Karpas-422 (cell line): ENCODE results near the gene TXNL4A. TPM values are rescaled to one million over a fixed set of nuclear protein-coding genes. Genes with fewer than 3 reads are reported as not detected.
A peak's percentile ranks its signal among the peaks of the same experiment; 100 is the strongest.

Experiments used
- DNase-seq: peaks from one replicate; pipeline ENCODE4 v3.0.0-alpha.2; 2015
- H2AFZ ChIP-seq: fragments of 200-600 bp; sonication (generic); 2 replicates; pipeline ENCODE4 v1.6.1; 2014; ENCODE audit warnings: antibody characterized with exemption, low read length, mixed read lengths
- H3K27ac ChIP-seq: fragments of 200-600 bp; sonication (generic); 2 replicates; pipeline ENCODE4 v1.5.1; 2014; ENCODE audit warnings: mild to moderate bottlenecking, low read length, moderate library complexity
- H3K27me3 ChIP-seq: fragments of 200-600 bp; sonication (generic); 2 replicates; pipeline ENCODE4 v1.6.1; 2014; ENCODE audit warnings: low read length, mixed read lengths
- H3K36me3 ChIP-seq: fragments of 200-600 bp; sonication (generic); 2 replicates; pipeline ENCODE4 v1.6.1; 2014; ENCODE audit warnings: low read length, mixed read lengths; ENCODE audit not compliant: insufficient read depth
- H3K4me1 ChIP-seq: fragments of 200-600 bp; sonication (generic); 2 replicates; pipeline ENCODE4 v1.6.1; 2014; ENCODE audit warnings: mild to moderate bottlenecking, low read length, mixed read lengths
- H3K4me2 ChIP-seq: fragments of 200-600 bp; sonication (generic); 2 replicates; pipeline ENCODE4 v1.6.1; 2014; ENCODE audit warnings: low read length, low read depth, mild to moderate bottlenecking; ENCODE audit not compliant: poor library complexity, severe bottlenecking
- H3K4me3 ChIP-seq: fragments of 200-600 bp; sonication (generic); 2 replicates; pipeline ENCODE4 v1.5.1; 2014; ENCODE audit warnings: mild to moderate bottlenecking, antibody characterized with exemption, low read length, mixed read lengths
- H3K79me2 ChIP-seq: fragments of 200-600 bp; sonication (generic); 2 replicates; pipeline ENCODE4 v1.6.1; 2014; ENCODE audit warnings: mild to moderate bottlenecking, low read length, mixed read lengths
- H3K9ac ChIP-seq: fragments of 200-600 bp; sonication (generic); 2 replicates; pipeline ENCODE4 v1.6.0; 2014; ENCODE audit warnings: low read length
- H3K9me2 ChIP-seq: fragments of 200-600 bp; sonication (generic), shearing (Covaris generic); replicated peaks from 2 replicates; pipeline ENCODE4 v1.6.0; 2014; ENCODE audit warnings: mild to moderate bottlenecking, low read length, moderate library complexity; ENCODE audit not compliant: insufficient read depth
- H3K9me3 ChIP-seq: fragments of 300-700, 200-600 bp; sonication (generic); 2 replicates; pipeline ENCODE4 v1.6.1; 2014; ENCODE audit warnings: low read length, mixed read lengths
- H4K20me1 ChIP-seq: fragments of 200-600 bp; sonication (generic); 2 replicates; pipeline ENCODE4 v1.6.1; 2014; ENCODE audit warnings: mild to moderate bottlenecking, antibody characterized with exemption, low read length, low read depth; ENCODE audit not compliant: insufficient read depth
- total RNA-seq: library from RNA; depleted of rRNA; stranded (reverse); fragments of >200 nt; shearing (Covaris generic); gene quantifications from 2 replicates; pipeline ENCODE4 v1.2.3, GENCODE V29; 2014; ENCODE audit warnings: low replicate concordance; rRNA removed

TXNL4A gene
- total RNA-seq, 1 experiment from 2014 or later: 186 TPM

GRCh38 chr18:79923896-79924585 lies 64.3 kb downstream of the TXNL4A start:
- Histone ChIP-seq H3K9me2 (no peaks in the 10 kb centered on the region), H3K4me1 (no peaks in the 10 kb centered on the region), H3K4me2 (no peak overlapping the region), H3K4me3 (no peak overlapping the region), H3K9me3 (peaks cover 10% of the 10 kb centered on the region; the same call in 1 of the 2 replicates), H3K36me3 (peaks cover 57% of the 10 kb centered on the region), H3K27ac (no peak overlapping the region), H3K9ac (no peak overlapping the region), H3K79me2 (peaks cover 59% of the 10 kb centered on the region), H3K27me3 (no peaks in the 10 kb centered on the region), H2AFZ (no peak overlapping the region), H4K20me1 (no peaks in the 10 kb centered on the region)
- no peak for DNase-seq

- no peak overlapping the region for H3K9ac ChIP-seq
- no peaks in the 10 kb centered on the region for H4K20me1 ChIP-seq
- peaks cover 54% of the 10 kb centered on the region for H3K79me2 ChIP-seq
- DNase-seq: no peak
- no peaks in the 10 kb centered on the region for H3K4me1 ChIP-seq
- no peak overlapping the region for H2AFZ ChIP-seq
- H3K36me3 ChIP-seq: peaks cover 53% of the 10 kb centered on the region
- H3K4me3 ChIP-seq: no peak overlapping the region
- H3K4me2 ChIP-seq: no peak overlapping the region
- no peak overlapping the region for H3K27ac ChIP-seq
- peaks cover 15% of the 10 kb centered on the region; the same call in 1 of the 2 replicates for H3K9me3 ChIP-seq
- no peaks in the 10 kb centered on the region for H3K9me2 ChIP-seq
- H3K27me3 ChIP-seq: no peaks in the 10 kb centered on the region
Observed at GRCh38 chr18:79922971-79923411, 65.4 kb downstream of the TXNL4A start.

GRCh38 chr18:79921984-79922965 lies 66.1 kb downstream of the TXNL4A start:
- H3K36me3 ChIP-seq: peaks cover 58% of the 10 kb centered on the region
- no peak overlapping the region for H2AFZ ChIP-seq
- H3K27me3 ChIP-seq: no peaks in the 10 kb centered on the region
- H3K9ac ChIP-seq: no peak overlapping the region
- no peak overlapping the region for H3K27ac ChIP-seq
- H3K9me2 ChIP-seq: no peaks in the 10 kb centered on the region
- H3K4me3 ChIP-seq: no peak overlapping the region
- H3K4me1 ChIP-seq: no peaks in the 10 kb centered on the region
- peak; percentile 50 for DNase-seq
- no peak overlapping the region for H3K4me2 ChIP-seq
- H3K9me3 ChIP-seq: peaks cover 15% of the 10 kb centered on the region; the same call in 1 of the 2 replicates
- H4K20me1 ChIP-seq: no peaks in the 10 kb centered on the region
- peaks cover 54% of the 10 kb centered on the region for H3K79me2 ChIP-seq

Other genes with a start within 250 kb of the TXNL4A start
- gene KCNG2, start 190.6 kb downstream of the TXNL4A start, total RNA-seq: not detected in 2 replicates
- 43.1 and 121 TPM in 2 replicates for gene SLC66A2, start 36.9 kb downstream of the TXNL4A start, total RNA-seq
- 11.4 and 21.3 TPM in 2 replicates for gene HSBP1L1, start 23.9 kb downstream of the TXNL4A start, total RNA-seq
- 68.8 and 76.4 TPM in 2 replicates for gene RBFA, start 45.9 kb upstream of the TXNL4A start, total RNA-seq
- gene ADNP2, start 120.7 kb upstream of the TXNL4A start, total RNA-seq: 11.5 and 15.5 TPM in 2 replicates